ENCODE results near the gene CDC37L1. TPM values are rescaled to one million over a fixed set of nuclear protein-coding genes. Genes with fewer than 3 reads are reported as not detected.

Gene CDC37L1
- total RNA-seq, 1 donor from 2014 or later: 9.3 TPM

DNA sequence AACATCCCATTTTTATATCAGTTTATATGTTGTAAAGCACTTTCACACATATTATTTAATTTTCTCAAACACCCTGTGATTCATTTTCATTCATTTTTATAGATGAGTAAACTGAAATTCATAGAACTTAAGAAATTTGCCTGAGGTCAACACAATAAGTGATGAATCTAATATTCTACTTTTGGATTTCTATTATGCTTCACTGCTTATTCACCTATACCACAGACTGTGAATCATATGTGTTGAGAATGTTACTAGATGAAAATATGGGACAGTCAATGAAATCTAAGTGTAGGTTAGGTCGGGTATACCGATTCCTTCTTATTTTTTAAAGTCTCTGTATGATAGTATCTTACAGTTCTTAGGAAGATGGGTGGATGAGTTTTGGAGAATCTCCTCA is 24.8 kb downstream of the CDC37L1 start:
- H3K36me3 Mint-ChIP-seq (ENCODE audit: low read depth): peaks cover 12% of the 10 kb centered on the region
- H3K27me3 Mint-ChIP-seq (ENCODE audit: low read depth): no peaks in the 10 kb centered on the region
- H3K4me3 Mint-ChIP-seq: no peak overlapping the region
- H3K9me3 Mint-ChIP-seq: no peaks in the 10 kb centered on the region
- H3K27ac Mint-ChIP-seq (ENCODE audit: unreplicated experiment): no peak overlapping the region
- no peak for DNase-seq (ENCODE audit: low read depth, low spot score)
- H3K4me1 Mint-ChIP-seq: no peaks in the 10 kb centered on the region
- TF ChIP-seq, protein P1, sequence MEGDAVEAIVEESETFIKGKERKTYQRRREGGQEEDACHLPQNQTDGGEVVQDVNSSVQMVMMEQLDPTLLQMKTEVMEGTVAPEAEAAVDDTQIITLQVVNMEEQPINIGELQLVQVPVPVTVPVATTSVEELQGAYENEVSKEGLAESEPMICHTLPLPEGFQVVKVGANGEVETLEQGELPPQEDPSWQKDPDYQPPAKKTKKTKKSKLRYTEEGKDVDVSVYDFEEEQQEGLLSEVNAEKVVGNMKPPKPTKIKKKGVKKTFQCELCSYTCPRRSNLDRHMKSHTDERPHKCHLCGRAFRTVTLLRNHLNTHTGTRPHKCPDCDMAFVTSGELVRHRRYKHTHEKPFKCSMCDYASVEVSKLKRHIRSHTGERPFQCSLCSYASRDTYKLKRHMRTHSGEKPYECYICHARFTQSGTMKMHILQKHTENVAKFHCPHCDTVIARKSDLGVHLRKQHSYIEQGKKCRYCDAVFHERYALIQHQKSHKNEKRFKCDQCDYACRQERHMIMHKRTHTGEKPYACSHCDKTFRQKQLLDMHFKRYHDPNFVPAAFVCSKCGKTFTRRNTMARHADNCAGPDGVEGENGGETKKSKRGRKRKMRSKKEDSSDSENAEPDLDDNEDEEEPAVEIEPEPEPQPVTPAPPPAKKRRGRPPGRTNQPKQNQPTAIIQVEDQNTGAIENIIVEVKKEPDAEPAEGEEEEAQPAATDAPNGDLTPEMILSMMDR (conservative IDR thresholded peaks at IDR 0.05): no peak

DNA sequence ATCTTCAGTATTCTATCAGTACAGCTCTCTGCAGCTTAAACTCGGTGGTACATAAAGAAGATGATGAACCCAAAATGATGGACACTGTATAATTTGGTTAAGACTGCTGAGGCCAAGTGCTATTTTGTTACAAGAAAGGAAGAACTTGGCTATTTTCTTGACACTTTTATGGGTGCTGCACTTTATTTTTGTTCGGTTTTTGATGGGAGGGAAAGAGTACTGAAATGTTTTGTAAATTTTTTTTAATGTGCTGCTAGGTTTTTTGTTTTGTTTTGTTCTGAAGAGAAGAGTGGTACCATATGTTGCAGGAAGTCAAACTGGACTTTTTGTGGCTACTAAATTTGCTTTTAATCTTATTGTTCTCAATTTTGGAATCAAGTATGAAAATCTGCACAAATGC is 26.7 kb downstream of the CDC37L1 start:
- Mint-ChIP-seq H3K36me3 (ENCODE audit: low read depth) (peaks cover 12% of the 10 kb centered on the region), H3K27ac (ENCODE audit: unreplicated experiment) (no peak overlapping the region), H3K4me1 (no peaks in the 10 kb centered on the region), H3K27me3 (ENCODE audit: low read depth) (no peaks in the 10 kb centered on the region), H3K9me3 (no peaks in the 10 kb centered on the region), H3K4me3 (no peak overlapping the region)
- no peak for DNase-seq (ENCODE audit: low read depth, low spot score)
- TF ChIP-seq, protein P1 (conservative IDR thresholded peaks at IDR 0.05): no peak

DNA sequence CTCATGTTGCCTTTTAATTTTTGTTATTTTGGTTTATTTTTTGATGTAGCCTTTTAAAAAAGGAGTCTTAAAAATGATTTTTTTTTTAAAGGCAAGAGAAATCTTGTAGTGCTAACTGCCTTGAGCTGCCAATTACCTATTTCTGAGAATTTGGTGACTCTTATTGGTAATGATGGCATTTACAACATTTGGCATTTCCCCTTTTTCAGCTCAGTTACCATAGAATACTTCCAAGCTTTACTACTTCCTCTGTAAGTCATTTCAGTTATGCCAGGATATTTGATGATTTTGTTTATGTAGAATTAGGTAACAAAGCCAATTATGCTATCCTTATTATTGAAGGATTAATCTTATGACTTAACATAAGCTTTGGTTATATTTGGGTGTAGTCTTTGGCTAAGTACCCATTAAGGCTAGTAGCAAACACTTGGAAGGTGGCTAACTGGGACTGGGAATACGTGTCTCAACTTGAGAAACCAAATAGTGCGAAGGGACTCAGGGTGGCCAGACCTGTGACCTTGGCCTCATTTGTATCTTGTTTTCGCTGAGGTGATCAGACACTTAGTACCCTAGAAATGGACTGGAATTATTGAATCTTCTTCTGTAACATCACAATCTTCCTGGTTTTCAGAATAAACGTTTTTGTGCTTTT is 27.7 kb downstream of the CDC37L1 start:
- Mint-ChIP-seq H3K27me3 (ENCODE audit: low read depth) (no peaks in the 10 kb centered on the region), H3K27ac (ENCODE audit: unreplicated experiment) (no peak overlapping the region)

DNA sequence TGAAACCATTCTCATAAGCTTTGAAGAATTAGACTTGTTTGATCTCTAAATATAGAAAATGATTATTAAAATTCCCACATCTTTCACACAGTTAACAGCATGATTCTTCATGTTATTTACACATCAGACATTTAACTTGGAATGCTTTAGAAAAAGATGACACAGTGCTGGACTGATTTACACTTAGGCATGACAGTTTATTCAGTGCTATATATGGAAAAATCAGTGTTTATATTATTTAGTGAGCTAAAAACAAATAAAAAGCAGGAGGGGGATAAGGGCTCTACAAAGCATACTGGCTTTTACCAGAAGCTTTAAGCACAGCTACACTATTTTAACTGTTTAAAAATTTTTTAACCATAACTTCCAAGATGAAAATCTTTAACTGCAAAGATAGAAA is 30.0 kb downstream of the CDC37L1 start:
- peaks cover 20% of the 10 kb centered on the region for H3K36me3 Mint-ChIP-seq (ENCODE audit: low read depth)
- no peak overlapping the region for H3K27ac Mint-ChIP-seq (ENCODE audit: unreplicated experiment)
- DNase-seq (ENCODE audit: low read depth, low spot score): no peak
- no peaks in the 10 kb centered on the region for H3K4me1 Mint-ChIP-seq
- TF ChIP-seq, protein P1 (conservative IDR thresholded peaks at IDR 0.05): no peak
- H3K4me3 Mint-ChIP-seq: no peak overlapping the region
- H3K27me3 Mint-ChIP-seq (ENCODE audit: low read depth): no peaks in the 10 kb centered on the region
- H3K9me3 Mint-ChIP-seq: peaks cover 5% of the 10 kb centered on the region

More for the DNA sequence above, 27.7 kb downstream of the CDC37L1 start:
- H3K36me3 Mint-ChIP-seq (ENCODE audit: low read depth): peaks cover 13% of the 10 kb centered on the region
- no peaks in the 10 kb centered on the region for H3K4me1 Mint-ChIP-seq
- TF ChIP-seq, protein P1 (conservative IDR thresholded peaks at IDR 0.05): no peak
- no peak overlapping the region for H3K4me3 Mint-ChIP-seq
- no peak for DNase-seq (ENCODE audit: low read depth, low spot score)
- no peaks in the 10 kb centered on the region for H3K9me3 Mint-ChIP-seq

DNA sequence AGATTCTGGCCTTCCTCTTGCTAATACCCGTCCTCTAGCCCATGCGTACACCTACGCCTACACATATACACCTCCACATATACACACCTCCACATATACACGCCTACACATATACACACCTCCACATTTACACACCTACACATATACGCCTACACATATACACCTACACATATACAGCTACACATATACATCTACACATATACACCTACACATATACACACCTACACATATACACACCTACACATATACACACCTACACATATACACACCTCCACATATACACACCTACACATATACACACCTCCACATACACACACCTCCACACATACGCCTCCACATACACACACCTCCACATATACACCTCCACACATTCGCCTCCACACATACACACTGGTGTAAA is 34.5 kb downstream of the CDC37L1 start:
- H3K9me3 Mint-ChIP-seq: peaks cover 5% of the 10 kb centered on the region
- no peak overlapping the region for H3K27ac Mint-ChIP-seq (ENCODE audit: unreplicated experiment)
- no peak overlapping the region for H3K4me3 Mint-ChIP-seq
- no peak for DNase-seq (ENCODE audit: low read depth, low spot score)
- TF ChIP-seq, protein P1 (conservative IDR thresholded peaks at IDR 0.05): no peak
- H3K36me3 Mint-ChIP-seq (ENCODE audit: low read depth): peaks cover 26% of the 10 kb centered on the region
- H3K27me3 Mint-ChIP-seq (ENCODE audit: low read depth): no peaks in the 10 kb centered on the region
- no peaks in the 10 kb centered on the region for H3K4me1 Mint-ChIP-seq

All from neural crest cell (in vitro differentiated cells).